ENCODE results near the gene MPP1.
"Not testable (repeated sequence)": the region's sequence is repeated elsewhere in the genome, so short reads cannot be mapped to it uniquely, and the experiment has no call there.

The MPP1 gene

GRCh38 chrX:154804957-154805695 lies at the start of gene MPP1:
MPP1 (minus strand) TSS chrX:154805485; CDS start chrX:154805373, 112 bp downstream.
- DNase-seq = peak; percentile 76

- DNase-seq = no peak
Observed at GRCh38 chrX:154850957-154851611, 45.8 kb upstream of the MPP1 start.

- peak; percentile 61 for DNase-seq
Observed at GRCh38 chrX:154840856-154841255, 35.6 kb upstream of the MPP1 start.

- DNase-seq = no peak
Observed at GRCh38 chrX:154836163-154836562, 30.9 kb upstream of the MPP1 start.

- no peak for DNase-seq
Observed at GRCh38 chrX:154834562-154834961, 29.3 kb upstream of the MPP1 start, which contains the start of gene SMIM9. SMIM9 (minus strand) TSS chrX:154834662; CDS start chrX:154830856, 3,806 bp downstream.

- no peak for DNase-seq
Observed at GRCh38 chrX:154833746-154834274, 28.5 kb upstream of the MPP1 start.

- DNase-seq = no peak
Observed at GRCh38 chrX:154829926-154830442, 24.7 kb upstream of the MPP1 start.

GRCh38 chrX:154829134-154829533 lies 23.8 kb upstream of the MPP1 start:
- no peak for DNase-seq

GRCh38 chrX:154828016-154828408 lies 22.7 kb upstream of the MPP1 start:
- DNase-seq = no peak

GRCh38 chrX:154827194-154828015 lies 22.1 kb upstream of the MPP1 start:
- DNase-seq = no peak

GRCh38 chrX:154825586-154825985 lies 20.3 kb upstream of the MPP1 start:
- not testable (repeated sequence) for DNase-seq

- no peak for DNase-seq
Observed at GRCh38 chrX:154824638-154825037, 19.4 kb upstream of the MPP1 start.

GRCh38 chrX:154822029-154822428 lies 16.7 kb upstream of the MPP1 start:
- DNase-seq = no peak

- DNase-seq = no peak
Observed at GRCh38 chrX:154821523-154821922, 16.2 kb upstream of the MPP1 start.

GRCh38 chrX:154819771-154820341 lies 14.6 kb upstream of the MPP1 start:
- no peak for DNase-seq

GRCh38 chrX:154818916-154819770 lies 13.9 kb upstream of the MPP1 start:
- DNase-seq = no peak

- not testable (repeated sequence) for DNase-seq
Observed at GRCh38 chrX:154817048-154817618, 11.8 kb upstream of the MPP1 start.

- not testable (repeated sequence) for DNase-seq
Observed at GRCh38 chrX:154816326-154816898, 11.1 kb upstream of the MPP1 start.

GRCh38 chrX:154815274-154815818 lies 10.1 kb upstream of the MPP1 start:
- peak; percentile 48 for DNase-seq

- no peak for DNase-seq
Observed at GRCh38 chrX:154813801-154814200, 8.5 kb upstream of the MPP1 start.

Measured in EL (cell line).